Upper lobe of left lung (tissue), 6 donors: Measurements from ENCODE around the gene VAV3. TPM values are rescaled to one million over a fixed set of nuclear protein-coding genes. Genes with fewer than 3 reads are reported as not detected.

Experiments used
- ATAC-seq, 2 donors: fragments of 200-7000 bp; cut with Tn5 transposase; one replicate each; pipeline ENCODE4 v1.9.1; 2022; ENCODE audit warnings: mild to moderate bottlenecking in 2 of 2, moderate library complexity in 2 of 2; ENCODE audit not compliant: low FRiP score in 2 of 2
- DNase-seq, 2 donors: peaks; one replicate each; pipeline ENCODE4 v3.0.0-alpha.2; 2019 to 2020
- H3K27ac ChIP-seq, 4 donors: fragments of 200-600 bp; sonication (generic); one replicate each; pipeline ENCODE4 v1.5.1; 2016 to 2019
- H3K27me3 ChIP-seq, 4 donors: fragments of 200-600 bp; sonication (generic); one replicate each; pipeline ENCODE4 v1.5.1; 2017 to 2019
- H3K36me3 ChIP-seq, 4 donors: fragments of 200-600 bp; sonication (generic); one replicate each; pipeline ENCODE4 v1.5.1; 2016 to 2019
- H3K4me1 ChIP-seq, 4 donors: fragments of 200-600 bp; sonication (generic); one replicate each; pipeline ENCODE4 v1.5.1; 2018 to 2019
- H3K4me3 ChIP-seq, 4 donors: fragments of 200-600 bp; sonication (generic); one replicate each; pipeline ENCODE4 v1.5.1; 2017 to 2019; ENCODE audit warnings: mild to moderate bottlenecking in 2 of 4, moderate library complexity in 1 of 4
- H3K9me3 ChIP-seq, 4 donors: fragments of 200-600 bp; sonication (generic); one replicate each; pipeline ENCODE4 v1.5.1; 2018 to 2019
- EP300 ChIP-seq, 4 donors: sonication (generic); formaldehyde crosslinking; IDR thresholded peaks; one replicate each; pipeline ENCODE4 v1.5.1; 2017; ENCODE audit warnings: antibody characterized with exemption in 4 of 4, control low read depth in 2 of 4
- POLR2A ChIP-seq, 4 donors: fragments of 450-650 bp; IDR thresholded peaks; one replicate each; pipeline ENCODE4 v1.5.1; 2016 to 2017; ENCODE audit warnings: antibody characterized with exemption in 4 of 4, mild to moderate bottlenecking in 2 of 4
- POLR2AphosphoS5 ChIP-seq, 2 donors: sonication (generic); formaldehyde crosslinking; IDR thresholded peaks; one replicate each; pipeline ENCODE4 v1.5.1; 2017; ENCODE audit warnings: antibody characterized with exemption in 2 of 2
- WGBS, 2 donors: methylation state at CpG; one replicate each; pipeline ENCODE4 v1.1.5; 2017 to 2018; 5-methylcytosine and 5-hydroxymethylcytosine counted together
- total RNA-seq, 6 donors: library from RNA; depleted of rRNA in 4 of 6; stranded (reverse); fragments of >200 nt in 4 of 6; gene quantifications; one replicate each; pipeline versions ENCODE4 v1.1.0 to v1.2.1, GENCODE V29; 2016 to 2021
- TF ChIP-seq, protein P1 (sequence below), 6 experiments: fragments of 450-650 bp in 4 of 6; fragments of 200-600 bp in 2 of 6; sonication (generic) in 2 of 6; IDR thresholded peaks; one replicate each; pipeline ENCODE4 v1.5.1; 2016 to 2019; ENCODE audit warnings: antibody characterized with exemption in 6 of 6
- donor health status: DM: no; HTN: no; CAD: no; lungs with moderate emphysema.
- donor health status: DM: no; HTN: yes; CAD: no; lungs with severe emphysema.

Gene VAV3
- total RNA-seq, 6 donors from 2014 or later, result 5.9 to 13.6 (median 7.8) TPM

GRCh38 chr1:107976431-107976830 lies 11.5 kb upstream of the VAV3 start:
- H3K4me1 ChIP-seq, result no peaks in the 10 kb centered on the region
- no peak for TF ChIP-seq POLR2A (IDR thresholded peaks at IDR 0.05)
- TF ChIP-seq POLR2AphosphoS5 (IDR thresholded peaks at IDR 0.05), result no peak
- no peaks in the 10 kb centered on the region for H3K27me3 ChIP-seq
- H3K27ac ChIP-seq, result no peak overlapping the region
- no peak overlapping the region for H3K4me3 ChIP-seq
- no peaks in the 10 kb centered on the region for H3K9me3 ChIP-seq
- DNase-seq, result no peak
- no peak for ATAC-seq
- H3K36me3 ChIP-seq, result no peaks in the 10 kb centered on the region
- 82 to 86% methylated on average over 3 of the region's 3 CpGs for WGBS, 2 donors

DNA sequence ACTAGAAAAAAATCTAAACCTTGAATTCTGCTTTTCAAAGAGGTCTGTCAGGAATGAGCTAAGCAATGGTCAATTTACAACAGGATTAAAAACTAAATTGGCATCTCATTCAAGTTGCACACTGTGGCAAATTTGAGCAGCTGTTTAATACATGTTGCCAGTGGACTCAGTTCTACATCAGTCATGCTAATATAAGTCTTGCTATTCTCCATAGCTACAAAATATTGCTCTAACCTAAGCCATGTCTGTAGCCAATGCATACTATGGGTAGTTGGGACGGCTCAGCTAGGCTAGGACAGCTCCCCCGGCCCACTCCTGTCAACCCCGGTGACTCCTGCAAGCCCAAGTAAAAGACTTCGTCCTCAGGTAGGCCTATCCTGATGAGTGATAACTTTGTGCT lies 10.9 kb upstream of the VAV3 start:
- TF ChIP-seq EP300 (IDR thresholded peaks at IDR 0.05) (no peak), POLR2A (IDR thresholded peaks at IDR 0.05) (no peak), POLR2AphosphoS5 (IDR thresholded peaks at IDR 0.05) (no peak)
- TF ChIP-seq, protein P1, sequence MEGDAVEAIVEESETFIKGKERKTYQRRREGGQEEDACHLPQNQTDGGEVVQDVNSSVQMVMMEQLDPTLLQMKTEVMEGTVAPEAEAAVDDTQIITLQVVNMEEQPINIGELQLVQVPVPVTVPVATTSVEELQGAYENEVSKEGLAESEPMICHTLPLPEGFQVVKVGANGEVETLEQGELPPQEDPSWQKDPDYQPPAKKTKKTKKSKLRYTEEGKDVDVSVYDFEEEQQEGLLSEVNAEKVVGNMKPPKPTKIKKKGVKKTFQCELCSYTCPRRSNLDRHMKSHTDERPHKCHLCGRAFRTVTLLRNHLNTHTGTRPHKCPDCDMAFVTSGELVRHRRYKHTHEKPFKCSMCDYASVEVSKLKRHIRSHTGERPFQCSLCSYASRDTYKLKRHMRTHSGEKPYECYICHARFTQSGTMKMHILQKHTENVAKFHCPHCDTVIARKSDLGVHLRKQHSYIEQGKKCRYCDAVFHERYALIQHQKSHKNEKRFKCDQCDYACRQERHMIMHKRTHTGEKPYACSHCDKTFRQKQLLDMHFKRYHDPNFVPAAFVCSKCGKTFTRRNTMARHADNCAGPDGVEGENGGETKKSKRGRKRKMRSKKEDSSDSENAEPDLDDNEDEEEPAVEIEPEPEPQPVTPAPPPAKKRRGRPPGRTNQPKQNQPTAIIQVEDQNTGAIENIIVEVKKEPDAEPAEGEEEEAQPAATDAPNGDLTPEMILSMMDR (IDR thresholded peaks at IDR 0.05), result no peak
- H3K36me3 ChIP-seq, result no peaks in the 10 kb centered on the region
- DNase-seq, result no peak
- no peak overlapping the region for H3K4me3 ChIP-seq
- H3K4me1 ChIP-seq, result no peaks in the 10 kb centered on the region
- no peak overlapping the region for H3K27ac ChIP-seq
- 100% methylated on average over 4 of the region's 4 CpGs for WGBS, 2 donors
- no peak for ATAC-seq
- no peaks in the 10 kb centered on the region for H3K27me3 ChIP-seq
- H3K9me3 ChIP-seq, result no peaks in the 10 kb centered on the region

DNA sequence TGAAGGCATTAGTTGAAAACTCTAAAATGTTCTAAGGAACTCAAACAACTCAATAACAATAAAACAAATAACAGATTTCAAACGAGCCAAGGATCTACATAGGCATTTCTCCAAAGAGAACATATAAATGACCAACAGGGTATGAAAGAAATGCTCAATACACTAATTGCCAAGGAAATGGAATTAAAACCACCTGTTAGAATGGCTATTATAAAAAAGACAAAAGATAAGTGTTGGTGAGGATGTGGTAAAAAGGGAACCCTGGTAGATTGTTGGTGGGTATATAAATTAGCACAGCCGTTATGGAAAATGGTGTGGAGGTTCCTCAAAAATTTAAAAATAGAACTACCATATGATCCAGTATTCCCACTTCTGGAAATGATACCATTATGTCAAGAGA lies 9.1 kb upstream of the VAV3 start:
- WGBS, 2 donors, result 37 to 42% methylated on average over 2 of the region's 2 CpGs
- TF ChIP-seq POLR2A (IDR thresholded peaks at IDR 0.05) (no peak), POLR2AphosphoS5 (IDR thresholded peaks at IDR 0.05) (no peak)
- ATAC-seq, result no peak
- H3K9me3 ChIP-seq, result no peaks in the 10 kb centered on the region
- no peak overlapping the region for H3K4me3 ChIP-seq
- no peak overlapping the region for H3K27ac ChIP-seq
- H3K4me1 ChIP-seq, result no peaks in the 10 kb centered on the region
- no peaks in the 10 kb centered on the region for H3K27me3 ChIP-seq
- no peak for DNase-seq
- H3K36me3 ChIP-seq, result no peaks in the 10 kb centered on the region

GRCh38 chr1:107972391-107973180 lies 7.6 kb upstream of the VAV3 start:
- 57 to 81% methylated on average over 3 of the region's 3 CpGs for WGBS, 2 donors
- TF ChIP-seq EP300 (IDR thresholded peaks at IDR 0.05), result no peak
- TF ChIP-seq POLR2A (IDR thresholded peaks at IDR 0.05), result no peak
- TF ChIP-seq, protein P1 (IDR thresholded peaks at IDR 0.05), result no peak
- no peak for TF ChIP-seq POLR2AphosphoS5 (IDR thresholded peaks at IDR 0.05)
- DNase-seq, result no peak
- no peak for ATAC-seq
- Histone ChIP-seq H3K4me3 (no peak overlapping the region), H3K36me3 (no peaks in the 10 kb centered on the region), H3K27me3 (no peaks in the 10 kb centered on the region), H3K27ac (no peak overlapping the region), H3K4me1 (peaks cover 0 to under 1% (median 0%) of the 10 kb centered on the region in 4 donors), H3K9me3 (no peaks in the 10 kb centered on the region)

DNA sequence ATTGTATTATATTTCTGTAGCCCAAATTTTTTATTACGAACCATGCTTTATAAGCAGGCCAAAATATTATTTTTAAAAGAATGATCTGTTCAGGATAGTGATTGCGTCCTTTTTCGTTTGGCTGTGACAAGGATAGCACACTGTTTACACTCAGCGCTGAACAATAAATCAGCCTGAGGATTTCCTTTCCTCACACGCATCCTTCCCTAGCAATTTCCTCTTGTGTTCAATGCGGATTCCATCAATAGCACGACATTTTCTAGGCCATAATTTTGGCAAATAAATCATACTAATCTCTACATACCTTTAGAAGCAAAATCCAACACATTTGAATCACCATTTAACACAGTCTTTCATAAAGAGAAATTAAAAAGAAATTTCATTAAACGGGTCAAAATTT lies 1.6 kb upstream of the VAV3 start:
- Histone ChIP-seq H3K27me3 (no peaks in the 10 kb centered on the region), H3K4me1 (peaks cover 3 to 32% (median 22%) of the 10 kb centered on the region in 4 donors), H3K4me3 (no peak overlapping the region), H3K9me3 (no peaks in the 10 kb centered on the region), H3K36me3 (no peaks in the 10 kb centered on the region), H3K27ac (no peak overlapping the region)
- no peak for DNase-seq
- no peak for ATAC-seq
- TF ChIP-seq POLR2A (IDR thresholded peaks at IDR 0.05), result no peak
- TF ChIP-seq, protein P1 (IDR thresholded peaks at IDR 0.05), result no peak
- no peak for TF ChIP-seq POLR2AphosphoS5 (IDR thresholded peaks at IDR 0.05)
- TF ChIP-seq EP300 (IDR thresholded peaks at IDR 0.05), result no peak
- WGBS, 2 donors, result 70 to 76% methylated on average over 8 of the region's 8 CpGs
